SU-DHL-6 (cell line): ENCODE results near the gene HELB.

Experiments
- H2AFZ ChIP-seq: fragments of 200-600 bp; sonication (generic); 2 replicates; pipeline ENCODE4 v1.6.1; 2014; ENCODE audit warnings: low read depth, mild to moderate bottlenecking, moderate library complexity, mixed read lengths, antibody characterized with exemption, low read length; ENCODE audit not compliant: severe bottlenecking
- H3F3A ChIP-seq: fragments of 200-600 bp; shearing (Covaris generic); 2 replicates; pipeline ENCODE4 v1.6.0; 2016; ENCODE audit warnings: antibody characterized with exemption, mild to moderate bottlenecking; ENCODE audit not compliant: insufficient read depth
- H3K27ac ChIP-seq: fragments of 200-600 bp; sonication (generic); 2 replicates; pipeline ENCODE4 v1.5.1; 2016; ENCODE audit warnings: low read depth, mild to moderate bottlenecking, low read length, moderate library complexity, mixed read lengths
- H3K27me3 ChIP-seq: fragments of 200-600 bp; sonication (generic), shearing (Covaris generic); 2 replicates; pipeline ENCODE4 v1.6.0; 2014; ENCODE audit warnings: mild to moderate bottlenecking, low read length
- H3K36me3 ChIP-seq: fragments of 200-600 bp; sonication (generic); 2 replicates; pipeline ENCODE4 v1.6.1; 2014; ENCODE audit warnings: mild to moderate bottlenecking, low read length, mixed read lengths
- H3K4me2 ChIP-seq: fragments of 300-600, 200-600 bp; shearing (Covaris generic), sonication (generic); 2 replicates; pipeline ENCODE4 v1.6.0; 2014; ENCODE audit warnings: low read length, low read depth, mild to moderate bottlenecking; ENCODE audit not compliant: poor library complexity, severe bottlenecking
- H3K4me3 ChIP-seq: fragments of 200-600 bp; sonication (generic); 2 replicates; pipeline ENCODE4 v1.5.1; 2014; ENCODE audit warnings: antibody characterized with exemption, low read length, mild to moderate bottlenecking, mixed read lengths; ENCODE audit not compliant: insufficient read depth, poor library complexity, severe bottlenecking
- H3K79me2 ChIP-seq: fragments of 200-600 bp; sonication (generic); 2 replicates; pipeline ENCODE4 v1.6.1; 2014; ENCODE audit warnings: mild to moderate bottlenecking, low read length, moderate library complexity; ENCODE audit not compliant: insufficient read depth
- H3K9ac ChIP-seq: fragments of 200-600 bp; sonication (generic); 2 replicates; pipeline ENCODE4 v1.7.0; 2014; ENCODE audit warnings: mild to moderate bottlenecking, low read length
- H3K9me2 ChIP-seq: fragments of 200-600 bp; sonication (generic); replicated peaks from 2 replicates; pipeline ENCODE4 v1.6.1; 2014; ENCODE audit warnings: low read length; ENCODE audit not compliant: insufficient read depth
- H3K9me3 ChIP-seq: fragments of 200-600 bp; sonication (generic); 2 replicates; pipeline ENCODE4 v1.6.1; 2014; ENCODE audit warnings: low read length, mixed read lengths; ENCODE audit not compliant: insufficient read depth
- H4K20me1 ChIP-seq: fragments of 200-600 bp; sonication (generic); 2 replicates; pipeline ENCODE4 v1.6.1; 2014; ENCODE audit warnings: low read depth, mild to moderate bottlenecking, antibody characterized with exemption, low read length, moderate library complexity, mixed read lengths
- CTCF ChIP-seq: fragments of 200-600 bp; sonication (generic); IDR thresholded peaks from one replicate; pipeline ENCODE4 v1.5.1; 2017; ENCODE audit warnings: antibody characterized with exemption, mild to moderate bottlenecking, low read length, moderate library complexity; ENCODE audit not compliant: insufficient read depth, poor library complexity, severe bottlenecking
- EZH2phosphoT487 ChIP-seq: fragments of 200-600 bp; sonication (generic), shearing (Covaris generic); conservative IDR thresholded peaks from 2 replicates; pipeline ENCODE4 v1.6.1; 2018; ENCODE audit warnings: mild to moderate bottlenecking, antibody characterized with exemption, low read length, moderate library complexity, mixed read lengths

HELB gene

GRCh38 chr12:66345956-66346355 lies 43.7 kb downstream of the HELB start:
- Histone ChIP-seq H3K27me3 (no peaks in the 10 kb centered on the region), H3F3A (no peaks in the 10 kb centered on the region), H3K4me2 (no peak overlapping the region), H3K9ac (no peak overlapping the region), H2AFZ (no peak overlapping the region), H3K9me3 (peaks cover 4% of the 10 kb centered on the region; the same call in 1 of the 2 replicates), H4K20me1 (no peaks in the 10 kb centered on the region), H3K9me2 (no peaks in the 10 kb centered on the region), H3K36me3 (no peaks in the 10 kb centered on the region), H3K4me3 (no peak overlapping the region), H3K79me2 (no peaks in the 10 kb centered on the region), H3K27ac (no peak overlapping the region)
- no peak for TF ChIP-seq EZH2phosphoT487
- TF ChIP-seq CTCF, result no peak

GRCh38 chr12:66351301-66351700 lies 49.0 kb downstream of the HELB start:
- no peaks in the 10 kb centered on the region for H3K27me3 ChIP-seq
- no peaks in the 10 kb centered on the region for H3F3A ChIP-seq
- no peak for TF ChIP-seq EZH2phosphoT487
- no peaks in the 10 kb centered on the region for H3K9me3 ChIP-seq
- no peak overlapping the region for H3K4me3 ChIP-seq
- H2AFZ ChIP-seq, result no peak overlapping the region
- H4K20me1 ChIP-seq, result no peaks in the 10 kb centered on the region
- no peak overlapping the region for H3K27ac ChIP-seq
- no peaks in the 10 kb centered on the region for H3K79me2 ChIP-seq
- no peaks in the 10 kb centered on the region for H3K36me3 ChIP-seq
- H3K9ac ChIP-seq, result no peak overlapping the region
- H3K9me2 ChIP-seq, result no peaks in the 10 kb centered on the region
- no peak overlapping the region for H3K4me2 ChIP-seq

- H3K27me3 ChIP-seq, result no peaks in the 10 kb centered on the region
- H4K20me1 ChIP-seq, result no peaks in the 10 kb centered on the region
- no peaks in the 10 kb centered on the region for H3K79me2 ChIP-seq
- no peaks in the 10 kb centered on the region for H3F3A ChIP-seq
- H3K9me3 ChIP-seq, result no peaks in the 10 kb centered on the region
- no peak overlapping the region for H3K4me2 ChIP-seq
- H2AFZ ChIP-seq, result no peak overlapping the region
- no peak overlapping the region for H3K4me3 ChIP-seq
- H3K9me2 ChIP-seq, result no peaks in the 10 kb centered on the region
- H3K9ac ChIP-seq, result no peak overlapping the region
- no peaks in the 10 kb centered on the region for H3K36me3 ChIP-seq
- TF ChIP-seq CTCF, result peak; percentile 21
- no peak for TF ChIP-seq EZH2phosphoT487
- H3K27ac ChIP-seq, result no peak overlapping the region
Measured at GRCh38 chr12:66352197-66352596, 49.9 kb downstream of the HELB start.

DNA sequence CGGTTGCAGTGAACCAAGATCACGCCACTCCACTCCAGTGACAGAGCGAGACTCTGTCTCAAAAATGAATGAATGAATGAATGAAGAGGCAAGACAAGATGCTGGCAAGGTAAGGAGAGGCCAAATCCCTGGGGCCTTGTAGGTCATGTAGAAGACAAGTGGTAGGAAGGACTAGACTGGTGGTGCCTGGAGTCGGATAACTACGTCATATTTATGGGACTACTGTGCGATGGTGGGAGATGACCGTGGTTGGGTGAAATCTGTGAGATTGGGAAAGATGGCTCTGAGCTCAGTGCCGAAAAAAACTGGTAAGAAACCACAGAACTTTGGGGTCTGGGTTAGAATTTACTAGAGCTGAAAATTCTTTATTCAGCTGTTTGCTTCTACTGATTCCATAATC lies 50.6 kb downstream of the HELB start:
- Histone ChIP-seq H3K27ac (no peak overlapping the region), H3K27me3 (no peaks in the 10 kb centered on the region), H4K20me1 (no peaks in the 10 kb centered on the region), H3K79me2 (no peaks in the 10 kb centered on the region), H3K9me2 (no peaks in the 10 kb centered on the region), H3K4me2 (no peak overlapping the region), H3K9me3 (no peaks in the 10 kb centered on the region), H3K36me3 (no peaks in the 10 kb centered on the region), H3K9ac (no peak overlapping the region), H3F3A (no peaks in the 10 kb centered on the region), H3K4me3 (no peak overlapping the region), H2AFZ (no peak overlapping the region)
- TF ChIP-seq CTCF (no peak), EZH2phosphoT487 (no peak)
